GM18861 (cell line): ENCODE results near the gene PRICKLE4.
"Not testable (repeated sequence)": the region's sequence is repeated elsewhere in the genome, so short reads cannot be mapped to it uniquely, and the experiment has no call there.

ENCODE experiments used
- ATAC-seq: cut with Tn5 transposase; IDR thresholded peaks from one replicate; pipeline ENCODE4 v1.9.1; 2021; ENCODE audit not compliant: unreplicated experiment

PRICKLE4 gene

GRCh38 chr6:41790045-41790444 is 9.5 kb downstream of the PRICKLE4 start:
- ATAC-seq = no peak

GRCh38 chr6:41791305-41791704 is 10.7 kb downstream of the PRICKLE4 start:
- no peak for ATAC-seq

GRCh38 chr6:41791984-41792383 is 11.4 kb downstream of the PRICKLE4 start:
- ATAC-seq = no peak

GRCh38 chr6:41796474-41796873 is 15.9 kb downstream of the PRICKLE4 start:
- no peak for ATAC-seq

- ATAC-seq = no peak
Observed at GRCh38 chr6:41798901-41799558, 18.4 kb downstream of the PRICKLE4 start.

DNA sequence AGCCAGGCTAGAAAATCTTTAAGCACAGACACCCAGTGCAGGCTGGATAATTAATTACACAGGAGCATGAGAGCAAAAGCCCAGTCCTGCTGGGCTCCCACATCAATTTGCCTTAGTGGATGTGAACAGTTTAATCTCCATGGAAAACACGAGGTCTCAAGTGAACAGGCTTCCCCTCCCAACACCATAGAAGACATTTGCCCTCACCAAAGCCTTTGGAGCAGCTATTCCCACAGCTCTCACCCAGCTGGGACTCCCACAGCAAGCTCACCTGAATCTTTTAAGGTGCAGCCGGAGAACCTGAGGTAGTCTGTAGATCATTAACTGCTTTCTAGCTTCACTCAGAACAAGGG is 19.0 kb downstream of the PRICKLE4 start:
- ATAC-seq = no peak

GRCh38 chr6:41801380-41801779 is 20.8 kb downstream of the PRICKLE4 start:
- no peak for ATAC-seq

GRCh38 chr6:41805830-41806774 is 25.5 kb downstream of the PRICKLE4 start:
- no peak for ATAC-seq

- ATAC-seq = no peak
Observed at GRCh38 chr6:41811095-41811494, 30.5 kb downstream of the PRICKLE4 start.

GRCh38 chr6:41811946-41812345 is 31.4 kb downstream of the PRICKLE4 start:
- not testable (repeated sequence) for ATAC-seq

- ATAC-seq = no peak
Observed at GRCh38 chr6:41813469-41813868, 32.9 kb downstream of the PRICKLE4 start.

GRCh38 chr6:41813956-41814355 is 33.4 kb downstream of the PRICKLE4 start:
- no peak for ATAC-seq

DNA sequence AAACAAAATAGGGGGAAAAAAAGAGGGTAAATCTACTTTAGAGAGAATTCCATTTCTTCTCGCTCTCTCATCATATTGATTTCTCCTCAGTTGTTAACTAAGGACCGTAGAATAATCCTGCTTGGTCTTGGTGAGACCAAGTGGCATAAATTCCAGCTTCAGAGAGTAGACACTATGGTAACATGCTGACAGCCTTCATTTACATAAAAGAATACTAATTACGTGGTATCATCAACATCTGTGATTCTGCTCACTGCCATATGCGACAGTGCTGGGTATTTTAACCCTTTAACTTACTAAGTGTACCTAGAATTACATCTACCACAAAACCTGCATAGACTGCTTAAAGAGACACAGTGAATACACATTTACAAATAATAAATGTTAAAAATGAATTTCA is 34.0 kb downstream of the PRICKLE4 start:
- ATAC-seq = no peak

DNA sequence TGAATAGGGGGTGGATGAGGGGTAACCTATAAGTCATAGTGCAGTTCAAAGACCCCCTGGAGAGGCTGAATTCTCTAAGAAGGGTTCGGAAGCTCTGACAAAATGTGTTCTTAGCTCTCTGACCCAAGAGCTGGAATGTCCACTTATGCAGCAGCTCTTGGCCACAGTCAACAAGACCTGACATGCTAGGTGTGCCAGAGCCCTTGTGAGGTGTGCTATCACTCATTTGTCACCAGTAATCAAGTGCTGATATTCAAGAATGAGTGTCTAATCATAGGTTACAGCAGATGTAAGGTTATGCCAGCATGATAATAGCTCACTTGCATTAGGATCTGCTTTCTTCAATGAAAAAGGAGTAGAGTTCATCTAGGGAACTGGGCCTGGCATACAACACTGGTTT is 35.0 kb downstream of the PRICKLE4 start:
- no peak for ATAC-seq

GRCh38 chr6:41818271-41819054 is 37.9 kb downstream of the PRICKLE4 start:
- no peak for ATAC-seq

DNA sequence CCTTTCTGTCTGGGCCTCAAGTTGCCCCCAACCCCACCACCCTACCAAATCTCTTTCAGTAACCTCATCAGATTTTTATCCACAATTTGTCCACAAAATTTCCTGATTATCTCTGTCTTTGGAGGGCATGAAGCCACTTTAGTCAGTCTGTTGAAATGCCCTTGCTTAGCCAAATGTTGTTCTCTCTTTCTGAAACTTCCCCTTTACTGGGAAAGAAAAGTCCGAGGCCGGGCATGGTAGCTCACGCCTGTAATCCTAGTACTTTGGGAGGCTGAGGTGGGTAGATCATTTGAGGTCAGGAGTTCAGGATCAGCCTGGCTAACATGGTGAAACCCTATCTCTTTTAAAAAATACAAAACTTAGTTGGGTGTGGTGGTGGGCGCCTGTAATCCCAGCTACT is 40.7 kb downstream of the PRICKLE4 start:
- no peak for ATAC-seq

- no peak for ATAC-seq
Observed at GRCh38 chr6:41822021-41822420, 41.4 kb downstream of the PRICKLE4 start.

GRCh38 chr6:41823178-41823577 is 42.6 kb downstream of the PRICKLE4 start:
- ATAC-seq = no peak

DNA sequence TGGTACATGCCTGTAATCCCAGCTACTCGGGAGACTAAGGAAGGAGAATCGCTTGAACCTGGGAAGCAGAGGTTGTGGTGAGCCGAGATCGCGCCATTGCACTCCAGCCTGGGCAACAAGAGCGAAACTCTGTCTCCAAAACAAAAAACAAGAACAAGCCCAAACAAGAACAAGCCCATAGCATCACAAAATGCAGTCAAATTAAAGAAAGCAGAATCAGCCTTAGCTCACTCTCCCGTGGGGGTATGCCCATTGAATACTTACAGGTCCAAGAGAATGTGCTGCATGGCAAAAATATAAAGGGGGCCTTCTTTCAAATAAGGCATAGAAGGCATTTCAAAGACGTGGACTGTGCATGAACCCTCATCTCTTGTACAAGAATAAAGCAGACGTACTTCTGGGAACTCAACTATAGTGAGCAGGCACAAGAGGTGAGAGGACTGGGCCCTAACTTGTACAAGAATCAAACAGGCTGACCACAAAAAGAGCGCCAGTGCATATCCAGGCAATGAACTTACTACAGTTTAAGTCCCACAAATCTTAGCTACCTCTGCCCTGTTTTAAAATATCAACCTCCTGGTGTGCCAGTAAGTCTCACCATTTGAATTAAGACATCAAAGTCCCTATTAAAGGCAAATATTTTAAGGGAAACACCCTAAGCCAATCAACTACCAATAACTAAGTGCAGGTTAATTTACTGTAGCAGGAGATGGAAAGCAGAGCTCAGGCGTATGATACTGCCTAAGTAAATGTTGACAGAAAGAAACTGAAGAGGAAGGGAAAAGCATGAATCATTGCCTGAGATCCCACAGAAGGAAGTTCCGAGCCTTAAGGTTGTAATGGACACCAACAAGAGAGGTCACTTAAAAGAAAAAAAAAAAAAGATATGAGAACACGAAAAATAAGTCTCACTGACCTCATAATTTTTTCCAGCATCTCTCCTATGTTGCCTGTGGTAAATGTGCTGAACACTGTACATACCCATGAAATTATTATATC is 44.3 kb downstream of the PRICKLE4 start:
- no peak for ATAC-seq

DNA sequence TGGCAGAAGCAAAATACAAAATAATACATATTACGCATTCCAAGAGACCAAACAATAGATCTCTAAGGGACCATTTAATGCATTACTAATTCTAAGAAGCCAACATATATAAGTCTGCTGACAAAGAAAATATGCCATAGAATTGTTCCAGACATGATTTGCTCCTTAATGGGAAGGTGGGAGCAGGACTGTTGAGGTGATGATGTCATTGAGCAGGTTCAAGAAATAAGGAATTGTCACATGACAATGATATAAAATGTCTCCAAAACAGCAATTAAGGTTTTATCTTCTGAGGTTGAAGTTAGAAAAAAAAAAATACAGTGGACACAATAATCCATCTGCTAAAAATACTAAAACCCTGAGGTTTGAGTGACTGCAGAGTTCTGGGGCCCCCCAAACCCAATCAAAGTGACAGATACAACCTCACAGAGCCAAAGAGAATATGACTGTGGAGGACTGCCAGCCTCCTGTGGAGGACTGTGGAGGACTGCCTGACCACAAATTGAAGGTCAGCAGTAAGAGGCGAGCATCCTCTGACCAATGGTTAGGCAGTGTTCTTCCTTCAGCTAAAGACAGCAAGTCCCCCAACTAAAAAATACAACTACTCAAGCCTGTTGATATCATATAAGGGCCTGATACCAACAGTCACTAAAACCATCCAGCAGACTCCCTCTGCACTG is 45.9 kb downstream of the PRICKLE4 start:
- ATAC-seq = no peak
